ENCODE measurements around the gene CREG1. TPM values are rescaled to one million over a fixed set of nuclear protein-coding genes. Genes with fewer than 3 reads are reported as not detected.

The CREG1 gene
- total and polyA plus RNA-seq, 8 donors = 71.7 to 157 (median 93.7) TPM

DNA sequence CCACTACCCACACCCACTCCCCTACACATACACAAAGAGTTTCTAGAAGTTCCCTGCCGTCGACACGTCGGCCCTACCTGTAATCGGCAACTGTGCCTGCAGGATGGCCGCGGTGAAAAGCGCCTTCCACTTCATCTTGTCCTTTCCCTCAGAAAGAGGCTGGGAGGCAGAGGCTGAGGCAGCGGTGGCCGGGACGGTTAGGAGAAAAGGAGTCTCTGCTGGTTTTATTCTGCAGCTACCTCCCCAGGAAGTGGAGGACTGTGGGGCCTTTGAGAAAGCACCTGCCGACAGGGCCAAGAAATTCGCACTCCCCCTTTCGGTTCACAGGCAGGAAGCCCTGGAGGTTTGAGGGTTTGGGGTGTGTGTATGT lies 35.2 kb downstream of the CREG1 start, which contains the start of gene CD247:
TSS of gene CD247 (minus strand) at position 199 of the 370 bp plus-strand sequence. CDS start at position 135, 64 bp downstream.
- H3K27ac ChIP-seq = no peak within 1 kb of the TSS
- H3K4me3 ChIP-seq = peak within 1 kb of the TSS in 1 of 2 donors; percentile 22
- intact Hi-C loops (cut with DNase I) = no loop called here

DNA sequence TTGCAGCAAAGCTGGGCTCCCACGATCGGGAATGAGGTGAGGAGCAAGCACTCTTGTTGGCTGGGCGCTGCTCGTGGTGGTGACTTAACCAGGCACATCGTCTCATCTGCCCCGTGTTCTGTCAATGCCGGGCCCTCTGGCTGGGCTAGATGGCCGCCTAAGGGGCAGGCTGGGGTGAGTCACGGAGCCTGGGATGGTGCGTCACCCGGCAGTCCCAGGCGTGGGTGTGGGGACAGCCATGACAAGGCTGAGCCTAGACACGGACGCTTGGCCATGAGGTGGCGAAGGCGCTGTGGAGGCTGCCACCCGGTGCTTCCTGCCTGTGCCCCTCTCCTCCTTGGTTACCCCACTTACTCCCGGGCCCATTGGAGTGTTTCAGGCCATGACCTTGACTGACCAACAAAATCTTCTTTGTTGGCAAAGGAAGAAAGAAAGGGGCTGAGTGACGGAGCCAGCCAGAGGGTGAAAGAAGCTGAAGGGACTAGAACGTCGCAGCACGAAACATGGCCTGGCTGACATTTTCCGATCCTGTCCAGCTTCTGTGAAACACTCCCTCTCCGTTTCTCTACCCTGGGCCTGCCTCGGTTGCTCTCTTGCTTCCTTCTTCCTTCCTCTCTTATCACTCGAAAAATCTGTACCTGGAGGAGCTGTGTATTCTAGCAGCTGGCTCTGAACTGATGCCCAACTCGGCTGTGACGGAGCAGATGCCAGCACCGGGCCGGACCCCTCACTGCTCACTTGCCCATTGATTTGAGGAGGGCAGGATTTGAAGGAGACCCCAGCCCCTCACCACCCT lies 35.8 kb downstream of the CREG1 start:
- intact Hi-C loops (cut with DNase I) = no loop called here
- Histone ChIP-seq H3K4me1 (no peaks in the 10 kb centered on the region), H3K4me3 (peak overlapping the region in 1 of 2 donors; percentile 22), H3K27me3 (no peaks in the 10 kb centered on the region), H3K9me3 (no peaks in the 10 kb centered on the region), H3K36me3 (no peaks in the 10 kb centered on the region), H3K27ac (no peak overlapping the region)
- TF ChIP-seq CTCF (IDR thresholded peaks at IDR 0.05) = no peak
- peak in 1 of 4 donors; percentile 76 for DNase-seq
- no peak for ATAC-seq

More for the DNA sequence above, 35.2 kb downstream of the CREG1 start, which contains the start of gene CD247:
- Histone ChIP-seq H3K9me3 (no peaks in the 10 kb centered on the region), H3K4me1 (no peaks in the 10 kb centered on the region), H3K27me3 (no peaks in the 10 kb centered on the region), H3K36me3 (no peaks in the 10 kb centered on the region)
- ATAC-seq (no peak), DNase-seq (no peak)
- TF ChIP-seq CTCF (IDR thresholded peaks at IDR 0.05) = no peak

DNA sequence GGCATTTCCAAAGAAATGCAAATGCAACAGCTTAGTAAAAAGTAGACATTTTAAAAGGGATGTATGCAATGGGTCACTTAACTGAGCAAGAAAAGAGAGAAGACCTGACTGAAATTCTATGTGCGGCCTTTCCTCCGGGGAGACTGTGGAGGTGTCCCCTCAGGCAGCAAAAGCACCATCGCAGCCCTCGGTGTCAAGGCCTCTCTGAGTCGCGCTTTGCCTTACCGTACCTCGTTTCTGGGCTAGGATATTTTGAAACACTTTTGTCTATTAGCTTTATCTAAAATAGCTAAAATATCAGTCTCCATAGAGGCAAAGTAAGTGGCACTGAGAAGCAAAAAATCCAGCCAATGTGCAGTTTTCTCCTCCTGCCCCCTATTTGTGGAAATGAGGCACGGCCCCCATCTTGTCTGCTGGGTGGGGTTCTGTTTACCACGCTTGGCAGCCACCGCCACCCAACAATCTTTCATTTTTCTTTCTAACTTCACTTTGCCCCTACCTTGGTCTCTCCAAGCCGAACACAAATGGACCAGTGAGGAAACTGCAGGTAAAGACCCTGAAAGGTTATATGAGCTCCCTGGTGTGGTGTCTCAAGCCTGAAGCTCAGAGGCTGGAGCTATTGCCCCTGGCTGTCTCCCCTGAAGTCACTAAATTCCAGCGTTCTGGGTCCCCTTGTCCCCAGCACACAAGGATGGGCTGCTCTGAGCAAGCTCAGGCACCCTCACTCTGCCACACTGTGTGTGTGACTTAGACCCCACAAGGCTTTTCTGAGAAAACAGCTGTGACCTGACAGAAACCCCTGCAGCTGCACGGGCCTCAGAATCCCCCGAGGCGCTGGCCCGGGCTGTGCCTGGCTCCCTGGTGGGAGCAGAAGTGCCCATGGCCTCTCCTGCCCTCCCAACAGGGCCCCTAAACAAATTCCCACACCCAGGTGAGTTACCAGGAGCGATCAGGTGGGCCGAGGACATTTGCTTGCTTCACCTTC lies 36.9 kb downstream of the CREG1 start:
- TF ChIP-seq CTCF (IDR thresholded peaks at IDR 0.05) = no peak
- peak overlapping the region in 1 of 2 donors; percentile 22 for H3K4me3 ChIP-seq
- DNase-seq (no peak), ATAC-seq (no peak)
- H3K9me3 ChIP-seq = no peaks in the 10 kb centered on the region
- H3K27me3 ChIP-seq = no peaks in the 10 kb centered on the region
- intact Hi-C loops (cut with DNase I) = no loop called here
- H3K4me1 ChIP-seq = no peaks in the 10 kb centered on the region
- H3K36me3 ChIP-seq = no peaks in the 10 kb centered on the region
- no peak overlapping the region for H3K27ac ChIP-seq

GRCh38 chr1:167515893-167516321 lies 37.7 kb downstream of the CREG1 start:
- Histone ChIP-seq H3K4me3 (no peak overlapping the region), H3K36me3 (no peaks in the 10 kb centered on the region), H3K27ac (no peak overlapping the region), H3K27me3 (no peaks in the 10 kb centered on the region), H3K4me1 (no peaks in the 10 kb centered on the region), H3K9me3 (no peaks in the 10 kb centered on the region)
- ATAC-seq (no peak), DNase-seq (no peak)
- no peak for TF ChIP-seq CTCF (IDR thresholded peaks at IDR 0.05)
- intact Hi-C loops (cut with DNase I) = no loop called here

GRCh38 chr1:167515461-167515860 lies 38.1 kb downstream of the CREG1 start:
- H3K27ac ChIP-seq = no peak overlapping the region
- TF ChIP-seq CTCF (IDR thresholded peaks at IDR 0.05) = no peak
- intact Hi-C loops (cut with DNase I) = no loop called here
- H3K4me1 ChIP-seq = no peaks in the 10 kb centered on the region
- ATAC-seq (no peak), DNase-seq (no peak)
- no peaks in the 10 kb centered on the region for H3K27me3 ChIP-seq
- H3K9me3 ChIP-seq = no peaks in the 10 kb centered on the region
- no peaks in the 10 kb centered on the region for H3K36me3 ChIP-seq
- H3K4me3 ChIP-seq = no peak overlapping the region

All from left lung (tissue), 10 donors.